SK-N-MC (cell line): Measurements from ENCODE around the gene LANCL1.

Source experiments
- DNase-seq: peaks from one replicate; pipeline ENCODE4 v3.0.0-alpha.2; 2011; ENCODE audit warnings: low read depth, low spot score
- H3K27ac ChIP-seq: fragments of 200-600 bp; sonication (generic); 2 replicates; pipeline ENCODE4 v1.5.1; 2016; ENCODE audit warnings: mixed run types
- H3K36me3 ChIP-seq: fragments of 200-600 bp; sonication (generic); 2 replicates; pipeline ENCODE4 v1.6.1; 2017; ENCODE audit warnings: antibody characterized with exemption, low read length, mixed read lengths; ENCODE audit not compliant: insufficient read depth
- H3K4me3 ChIP-seq: fragments of 200-600 bp; sonication (generic); 2 replicates; pipeline ENCODE4 v1.5.1; 2016
- H3K9ac ChIP-seq: fragments of 200-600 bp; sonication (generic); 2 replicates; pipeline ENCODE4 v1.8.0; 2017; ENCODE audit warnings: mixed run types, mixed read lengths; ENCODE audit not compliant: insufficient read length
- H3K9me3 ChIP-seq: fragments of 200-600 bp; sonication (generic); 2 replicates; pipeline ENCODE4 v1.6.1; 2017; ENCODE audit warnings: low read depth, mild to moderate bottlenecking, antibody characterized with exemption, low read length, moderate library complexity, mixed read lengths
- EZH2 ChIP-seq: fragments of 200-600 bp; sonication (generic); IDR thresholded peaks from one replicate; pipeline ENCODE4 v1.6.1; 2017; ENCODE audit warnings: antibody characterized with exemption
- FOXP2 ChIP-seq: optimal IDR thresholded peaks from 2 replicates; pipeline ENCODE3; 2011; ENCODE audit warnings: mild to moderate bottlenecking, moderate library complexity; ENCODE audit not compliant: insufficient read depth; ENCODE audit errors: extremely low read length, control extremely low read depth
- POLR2AphosphoS5 ChIP-seq: IDR thresholded peaks from 2 replicates; pipeline ENCODE4 v1.6.1; 2012; ENCODE audit warnings: mild to moderate bottlenecking, low read depth, low read length, borderline replicate concordance

LANCL1 gene

DNA sequence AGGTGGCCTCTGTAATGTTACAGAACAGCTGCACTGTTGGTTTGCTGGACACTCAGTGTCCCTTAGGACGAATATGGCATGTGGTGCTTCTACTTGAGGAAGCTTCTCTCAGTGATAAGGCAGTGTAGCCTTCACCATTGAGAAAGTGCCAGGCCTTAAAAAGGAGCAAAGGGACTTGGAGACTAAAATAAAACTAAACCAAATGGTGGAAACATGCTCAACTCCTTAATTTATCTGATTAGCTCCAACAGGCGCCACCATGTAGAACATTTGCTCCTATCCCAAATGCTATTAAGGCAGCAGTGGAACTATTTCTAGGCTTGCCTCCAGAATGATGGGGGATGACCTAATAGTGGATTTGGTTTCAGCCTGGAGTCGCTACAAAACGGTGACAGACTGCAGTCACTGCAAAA is 84.1 kb downstream of the LANCL1 start:
- H3K9me3 ChIP-seq: no peaks in the 10 kb centered on the region
- H3K4me3 ChIP-seq: no peak overlapping the region
- no peak for TF ChIP-seq EZH2
- TF ChIP-seq POLR2AphosphoS5: no peak
- DNase-seq: no peak
- H3K36me3 ChIP-seq: no peaks in the 10 kb centered on the region
- no peak overlapping the region for H3K9ac ChIP-seq
- no peak overlapping the region for H3K27ac ChIP-seq

DNA sequence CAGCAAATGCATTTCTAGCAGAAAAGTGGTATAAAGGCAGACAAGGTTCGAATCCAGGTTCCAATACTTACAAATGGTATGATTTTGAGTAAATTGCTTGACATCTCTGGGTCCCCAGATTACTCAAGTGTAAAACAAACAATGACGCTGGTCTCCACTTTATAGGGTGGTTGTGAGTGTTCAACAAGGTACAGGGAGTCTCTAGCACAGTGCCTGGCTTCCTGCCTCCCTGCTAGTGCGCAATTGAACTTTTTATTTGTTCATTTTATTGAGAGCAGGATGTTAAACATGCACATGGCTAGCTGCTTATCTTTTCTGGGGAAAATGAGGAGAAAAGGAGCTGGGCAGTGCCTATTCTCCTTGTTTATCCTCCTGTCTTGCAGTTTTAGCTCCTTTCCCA is 86.7 kb downstream of the LANCL1 start:
- H3K9me3 ChIP-seq: no peaks in the 10 kb centered on the region

DNA sequence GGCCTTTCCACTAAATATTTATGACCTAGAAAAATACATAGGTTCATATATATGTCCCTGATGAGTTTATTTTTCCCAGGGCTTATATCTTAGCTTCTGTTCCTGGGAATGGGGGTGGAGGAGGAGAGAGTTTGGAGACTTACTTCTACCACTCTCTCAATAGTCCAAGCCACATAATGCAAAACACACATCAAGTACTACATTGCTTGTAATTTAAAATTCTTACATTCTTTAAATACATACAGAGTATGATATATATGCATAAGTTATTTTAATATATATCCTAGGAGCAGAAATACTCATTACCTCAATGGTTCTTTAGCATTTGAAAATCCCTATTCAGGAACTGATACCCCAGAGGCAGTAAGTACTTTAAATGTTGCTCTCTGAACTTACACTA is 88.4 kb downstream of the LANCL1 start:
- Histone ChIP-seq H3K9me3 (no peaks in the 10 kb centered on the region), H3K27ac (peak overlapping the region; percentile 49; the same call in 1 of the 2 replicates), H3K4me3 (no peak overlapping the region), H3K36me3 (no peaks in the 10 kb centered on the region), H3K9ac (no peak overlapping the region)
- no peak for TF ChIP-seq EZH2
- no peak for TF ChIP-seq POLR2AphosphoS5
- TF ChIP-seq FOXP2: no peak
- peak; percentile 59 for DNase-seq

More for the DNA sequence above, 86.7 kb downstream of the LANCL1 start:
- no peak for TF ChIP-seq EZH2
- TF ChIP-seq FOXP2: no peak
- no peak for TF ChIP-seq POLR2AphosphoS5
- no peaks in the 10 kb centered on the region for H3K36me3 ChIP-seq
- no peak overlapping the region for H3K4me3 ChIP-seq
- no peak overlapping the region for H3K9ac ChIP-seq
- no peak overlapping the region for H3K27ac ChIP-seq
- no peak for DNase-seq

DNA sequence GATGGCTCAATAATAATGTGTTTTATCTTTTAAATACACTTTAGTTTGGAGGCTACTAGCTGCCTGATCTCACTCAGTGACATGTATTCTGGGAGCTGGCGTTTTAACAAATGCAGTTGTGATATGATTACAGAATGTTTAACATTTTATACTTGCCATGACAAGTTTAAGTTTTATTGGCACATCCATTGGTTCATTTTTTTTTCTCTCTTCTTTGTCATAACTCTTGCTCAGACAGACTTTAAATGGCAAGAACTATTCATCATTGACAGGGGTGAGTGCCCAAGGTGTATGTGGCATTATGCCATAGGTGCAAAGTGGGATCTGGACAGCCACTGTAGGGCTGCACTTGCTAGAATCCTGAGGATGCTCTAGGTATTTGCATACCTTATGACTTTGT is 89.5 kb downstream of the LANCL1 start:
- TF ChIP-seq FOXP2: no peak
- TF ChIP-seq EZH2: no peak
- no peak for TF ChIP-seq POLR2AphosphoS5
- DNase-seq: no peak
- Histone ChIP-seq H3K27ac (no peak overlapping the region), H3K36me3 (no peaks in the 10 kb centered on the region), H3K9me3 (no peaks in the 10 kb centered on the region), H3K9ac (no peak overlapping the region), H3K4me3 (no peak overlapping the region)
